Osteoblast (primary cell): ENCODE results near the gene PDE1C. TPM values are rescaled to one million over a fixed set of nuclear protein-coding genes. Genes with fewer than 3 reads are reported as not detected.

Experiments
- DNase-seq: peaks from one replicate; pipeline ENCODE4 v3.0.0; 2011; ENCODE audit warnings: low spot score, mixed read lengths; ENCODE audit not compliant: insufficient read length; ENCODE audit errors: missing footprints
- H2AFZ ChIP-seq: 2 replicates; pipeline ENCODE4 v1.6.0; 2011; ENCODE audit warnings: mild to moderate bottlenecking, low read length
- H3K27ac ChIP-seq: 2 replicates; pipeline ENCODE4 v1.5.1; 2011; ENCODE audit warnings: mild to moderate bottlenecking, low read depth, low read length, moderate library complexity
- H3K27me3 ChIP-seq: 2 replicates; pipeline ENCODE4 v1.6.0; 2012; ENCODE audit warnings: mild to moderate bottlenecking, control low read depth, inconsistent platforms, low read length, moderate library complexity; ENCODE audit not compliant: insufficient read depth
- H3K36me3 ChIP-seq: 2 replicates; pipeline ENCODE4 v1.5.1; 2011; ENCODE audit warnings: mild to moderate bottlenecking, low read length, control low read depth, moderate library complexity; ENCODE audit not compliant: insufficient read depth
- H3K4me1 ChIP-seq: 2 replicates; pipeline ENCODE4 v1.5.1; 2011; ENCODE audit warnings: mild to moderate bottlenecking, low read length, control low read depth, moderate library complexity; ENCODE audit not compliant: insufficient read depth
- H3K4me2 ChIP-seq: 2 replicates; pipeline ENCODE4 v1.6.0; 2011; ENCODE audit warnings: mild to moderate bottlenecking, low read length; ENCODE audit not compliant: insufficient read depth
- H3K4me3 ChIP-seq: fragments of 200-600 bp; sonication (generic); 3 replicates; pipeline ENCODE4 v1.5.1; 2012; ENCODE audit warnings: mild to moderate bottlenecking, low read length, inconsistent platforms; ENCODE audit not compliant: insufficient read depth
- H3K79me2 ChIP-seq: 2 replicates; pipeline ENCODE4 v1.6.0; 2012; ENCODE audit warnings: mild to moderate bottlenecking, low read length, control low read depth, inconsistent platforms; ENCODE audit not compliant: insufficient read depth
- H3K9me3 ChIP-seq: 2 replicates; pipeline ENCODE4 v1.5.1; 2011; ENCODE audit warnings: low read depth, low read length, control low read depth
- H4K20me1 ChIP-seq: 2 replicates; pipeline ENCODE4 v1.6.0; 2012; ENCODE audit warnings: mild to moderate bottlenecking, low read length, control low read depth; ENCODE audit not compliant: insufficient read depth
- CTCF ChIP-seq: IDR thresholded peaks from 2 replicates; pipeline ENCODE4 v1.5.1; 2011; ENCODE audit warnings: mild to moderate bottlenecking, low read depth, low read length, moderate library complexity; ENCODE audit errors: extremely low read depth
- total RNA-seq: library from RNA; depleted of rRNA; stranded (reverse); fragments of >200 nt; gene quantifications from 2 replicates; pipeline ENCODE4 v1.2.3, GENCODE V29; 2012

PDE1C gene
- total RNA-seq, 1 donor = 149 TPM

- H3K36me3 ChIP-seq = no peaks in the 10 kb centered on the region
- H4K20me1 ChIP-seq = no peaks in the 10 kb centered on the region
- H3K27ac ChIP-seq = peak overlapping the region; percentile 7
- H3K9me3 ChIP-seq = no peaks in the 10 kb centered on the region
- no peak for TF ChIP-seq CTCF
- no peak overlapping the region for H2AFZ ChIP-seq
- H3K4me2 ChIP-seq = no peak overlapping the region
- peaks cover 21% of the 10 kb centered on the region for H3K4me1 ChIP-seq
- no peaks in the 10 kb centered on the region for H3K27me3 ChIP-seq
- no peak overlapping the region for H3K4me3 ChIP-seq
- H3K79me2 ChIP-seq = no peaks in the 10 kb centered on the region
- no peak for DNase-seq
Measured at GRCh38 chr7:31783221-31783620, 287.0 kb downstream of the PDE1C start.

GRCh38 chr7:31782411-31782991, 287.7 kb downstream of the PDE1C start:
- no peak overlapping the region for H3K4me2 ChIP-seq
- no peaks in the 10 kb centered on the region for H3K9me3 ChIP-seq
- no peak overlapping the region for H2AFZ ChIP-seq
- no peaks in the 10 kb centered on the region for H3K79me2 ChIP-seq
- H4K20me1 ChIP-seq = no peaks in the 10 kb centered on the region
- no peak overlapping the region for H3K4me3 ChIP-seq
- H3K27ac ChIP-seq = peak overlapping the region; percentile 7
- peak; percentile 80 for TF ChIP-seq CTCF
- peak; percentile 76 for DNase-seq
- no peaks in the 10 kb centered on the region for H3K27me3 ChIP-seq
- H3K4me1 ChIP-seq = peaks cover 20% of the 10 kb centered on the region
- H3K36me3 ChIP-seq = no peaks in the 10 kb centered on the region

GRCh38 chr7:31778296-31778695, 291.9 kb downstream of the PDE1C start:
- no peak for TF ChIP-seq CTCF
- peaks cover 10% of the 10 kb centered on the region for H3K4me1 ChIP-seq
- no peak overlapping the region for H3K4me3 ChIP-seq
- H2AFZ ChIP-seq = no peak overlapping the region
- peaks cover 4% of the 10 kb centered on the region for H3K36me3 ChIP-seq
- no peak overlapping the region for H3K27ac ChIP-seq
- no peak overlapping the region for H3K4me2 ChIP-seq
- no peaks in the 10 kb centered on the region for H4K20me1 ChIP-seq
- no peaks in the 10 kb centered on the region for H3K9me3 ChIP-seq
- H3K27me3 ChIP-seq = no peaks in the 10 kb centered on the region
- no peak for DNase-seq
- H3K79me2 ChIP-seq = no peaks in the 10 kb centered on the region

- no peak overlapping the region for H3K4me3 ChIP-seq
- H2AFZ ChIP-seq = no peak overlapping the region
- no peaks in the 10 kb centered on the region for H3K27me3 ChIP-seq
- no peak overlapping the region for H3K4me2 ChIP-seq
- TF ChIP-seq CTCF = no peak
- peaks cover 4% of the 10 kb centered on the region for H3K36me3 ChIP-seq
- H3K9me3 ChIP-seq = no peaks in the 10 kb centered on the region
- H3K4me1 ChIP-seq = peaks cover 7% of the 10 kb centered on the region
- H3K79me2 ChIP-seq = no peaks in the 10 kb centered on the region
- H4K20me1 ChIP-seq = no peaks in the 10 kb centered on the region
- H3K27ac ChIP-seq = no peak overlapping the region
- DNase-seq = peak; percentile 92
Measured at GRCh38 chr7:31776616-31777015, 293.6 kb downstream of the PDE1C start.
